GM12878 (cell line): ENCODE data around the gene COMMD1. TPM values are rescaled to one million over a fixed set of nuclear protein-coding genes. Genes with fewer than 3 reads are reported as not detected.
A peak's percentile ranks its signal among the peaks of the same experiment; 100 is the strongest.

ENCODE experiments used
- ATAC-seq: fragments of 200-7000 bp; cut with Tn5 transposase; 3 replicates; pipeline ENCODE4 v1.9.1; 2020; ENCODE audit warnings: mild to moderate bottlenecking, moderate library complexity
- BruUV-seq: library from RNA; stranded (reverse); fragments of 400-500 nt; replicated peaks from 2 replicates; lab custom pipeline; 2021; lab: Mats Ljungman, UMichigan
- CTCF ChIA-PET: fragments of 300-600 bp; sonication (Branson Sonifier 250); formaldehyde crosslinking; extraction: SDS; loops from one replicate; lab custom pipeline; 2021; ENCODE audit warnings: inconsistent platforms; lab: Yijun Ruan, JAX
- POLR2A ChIA-PET: fragments of 350-600 bp; formaldehyde crosslinking; extraction: SDS; loops from one replicate; lab custom pipeline; 2021; ENCODE audit warnings: inconsistent platforms; lab: Charles Lee
- RAD21 ChIA-PET: fragments of 300-600 bp; sonication (Branson Sonifier 250); formaldehyde crosslinking; loops from one replicate; lab custom pipeline; 2023; ENCODE audit warnings: antibody characterized with exemption; ENCODE audit not compliant: unreplicated experiment; lab: Charles Lee
- SMC1A ChIA-PET: fragments of 300-600 bp; sonication (Branson Sonifier 250); formaldehyde crosslinking; loops from one replicate; lab custom pipeline; 2023; ENCODE audit not compliant: unreplicated experiment, uncharacterized antibody; lab: Charles Lee
- DNase-seq: peaks from one replicate; pipeline ENCODE4 v3.0.0-alpha.2; 2011; ENCODE audit warnings: low read depth, low spot score
- FAIRE-seq: peaks from 3 replicates; lab custom pipeline; 2011; peaks lifted over from hg19 to GRCh38; lab: Jason Lieb, UNC
- H2AFZ ChIP-seq: 2 replicates; pipeline ENCODE4 v1.6.0; 2011; ENCODE audit warnings: low read depth, low read length, control low read depth; ENCODE audit not compliant: control insufficient read depth
- H3K27ac ChIP-seq: 2 replicates; pipeline ENCODE4 v1.5.1; 2011; ENCODE audit warnings: control low read depth; ENCODE audit not compliant: control insufficient read depth, insufficient read depth
- H3K27me3 ChIP-seq, 2 experiments: replicated peaks in 1 of 2; 2 replicates each; pipeline versions ENCODE4 v1.6.0 to v1.6.1; 2011; ENCODE audit warnings: low read length in 1 of 2; ENCODE audit not compliant: control insufficient read depth in 2 of 2, insufficient read depth in 2 of 2
- H3K36me3 ChIP-seq, 2 experiments: 2 replicates each; pipeline ENCODE4 v1.5.1; 2011; ENCODE audit warnings: low read length in 1 of 2; ENCODE audit not compliant: control insufficient read depth in 2 of 2, insufficient read depth in 2 of 2
- H3K4me1 ChIP-seq: 2 replicates; pipeline ENCODE4 v1.6.1; 2011; ENCODE audit warnings: mild to moderate bottlenecking, low read length, moderate library complexity, mixed read lengths; ENCODE audit not compliant: control insufficient read depth, insufficient read depth
- H3K4me2 ChIP-seq: 2 replicates; pipeline ENCODE4 v1.6.0; 2011; ENCODE audit warnings: control low read depth; ENCODE audit not compliant: control insufficient read depth, insufficient read depth
- H3K4me3 ChIP-seq: fragments of 200-600 bp; sonication (generic); 2 replicates; pipeline ENCODE4 v1.5.1; 2016
- H3K79me2 ChIP-seq: 2 replicates; pipeline ENCODE4 v1.6.0; 2011; ENCODE audit warnings: low read length; ENCODE audit not compliant: control insufficient read depth, insufficient read depth
- H3K9ac ChIP-seq: 2 replicates; pipeline ENCODE4 v1.8.0; 2011; ENCODE audit warnings: low read length, control low read depth, mixed read lengths; ENCODE audit not compliant: control insufficient read depth, insufficient read depth
- H3K9me3 ChIP-seq: replicated peaks from 3 replicates; pipeline ENCODE4 v1.5.1; 2011; ENCODE audit warnings: mild to moderate bottlenecking, low read length; ENCODE audit not compliant: control insufficient read depth, insufficient read depth
- H4K20me1 ChIP-seq: 2 replicates; pipeline ENCODE4 v1.6.0; 2011; ENCODE audit not compliant: control insufficient read depth, insufficient read depth
- MTA3 ChIP-seq: IDR thresholded peaks from 2 replicates; pipeline ENCODE4 v1.6.1; 2012; ENCODE audit warnings: low read length, inconsistent platforms, borderline replicate concordance
- SPI1 ChIP-seq: IDR thresholded peaks from 2 replicates; pipeline ENCODE4 v1.6.1; 2011; ENCODE audit warnings: low read depth, mild to moderate bottlenecking, low read length, moderate library complexity, borderline replicate concordance; ENCODE audit not compliant: insufficient read depth
- WGBS: methylation state at CpG from one replicate; pipeline ENCODE4 v1.1.6; 2016; ENCODE audit warnings: low lambda C conversion rate; ENCODE audit not compliant: insufficient replicate concordance, insufficient coverage; ENCODE audit errors: missing lambda C conversion rate; 5-methylcytosine and 5-hydroxymethylcytosine counted together
- in situ Hi-C: fragments of 300-500 bp; cut with MboI; formaldehyde crosslinking; loops from 9 replicates; pipeline ENCODE4 v1.14.3; 2018; ENCODE audit warnings: mixed read lengths
- intact Hi-C: fragments of 100-400 bp; cut with micrococcal nuclease; formaldehyde crosslinking; loops from one replicate; pipeline ENCODE4 v1.14.2; 2022; ENCODE audit not compliant: unreplicated experiment
- polyA plus RNA-seq, 11 experiments: library from polyadenylated mRNA; depleted of rRNA in 4 of 11; unstranded in 6 of 11; stranded (reverse) in 5 of 11; fragments of >200 nt; fragmentation: Nextera tagmentation in 4 of 11; fragmentation: Illumina TruSeq in 1 of 11; extraction: Ambion mirVana in 4 of 11; extraction: Trizol in 1 of 11; gene quantifications; 1 replicate in 1 of 11; 2 replicates in 10 of 11; pipeline versions ENCODE4 v1.2.1 to v1.2.3, GENCODE V29; 2011 to 2016; ENCODE audit warnings: inconsistent platforms in 2 of 11, missing spikeins in 2 of 11, low read depth in 1 of 11
- total RNA-seq, 4 experiments: library from RNA; depleted of rRNA in 3 of 4; stranded (reverse); fragments of >200 nt in 3 of 4; fragmentation: Illumina TruSeq in 1 of 4; extraction: Trizol in 1 of 4; gene quantifications; 2 replicates each; pipeline versions ENCODE4 v1.2.1 to v1.2.3, GENCODE V29; 2013 to 2021
- TF ChIP-seq, protein P1 (sequence below), 3 experiments: IDR thresholded peaks in 2 of 3; conservative IDR thresholded peaks in 1 of 3; 2 replicates each; pipeline ENCODE4 v1.5.1; 2011; ENCODE audit warnings: low read depth in 3 of 3, low read length in 3 of 3, mild to moderate bottlenecking in 3 of 3, control low read depth in 2 of 3, moderate library complexity in 2 of 3, inconsistent platforms in 1 of 3, mixed read lengths in 1 of 3; ENCODE audit not compliant: control insufficient read depth in 2 of 3, insufficient read depth in 1 of 3; ENCODE audit errors: extremely low read depth in 1 of 3

Gene COMMD1
- total and polyA plus RNA-seq, 10 of the 15 experiments (the other 5 are each of a cell fraction or from before 2014, with no cell fraction given), result 39.7 to 210 (median 53.7) TPM

DNA sequence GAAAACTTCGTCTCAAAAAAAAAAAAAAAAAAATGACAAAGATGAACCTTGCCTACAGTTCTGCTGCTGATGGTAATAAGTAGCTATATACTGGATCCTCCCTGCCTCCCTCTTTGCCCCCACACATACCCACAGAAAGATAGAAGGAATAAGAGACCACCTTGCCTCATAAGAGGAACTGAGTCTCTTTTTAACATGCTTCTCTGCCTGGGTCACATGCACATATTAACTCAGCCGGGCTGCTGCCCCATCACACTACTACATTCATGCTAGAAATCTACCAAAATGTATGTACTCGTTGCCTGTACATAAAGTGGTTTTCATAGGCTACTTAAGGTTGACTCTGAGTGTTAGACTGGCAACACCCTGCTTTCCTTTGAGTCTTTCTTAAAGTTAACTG, 211.5 kb downstream of the COMMD1 start:
- H3K4me1 ChIP-seq, result peaks cover 48% of the 10 kb centered on the region
- peak; percentile 33; the same call in 2 of the 3 replicates for ATAC-seq

More for the DNA sequence above, 211.5 kb downstream of the COMMD1 start:
- Histone ChIP-seq H3K4me2 (no peak overlapping the region), H3K79me2 (no peaks in the 10 kb centered on the region; the same call in 1 of the 2 replicates), H3K4me3 (no peak overlapping the region), H2AFZ (no peak overlapping the region), H4K20me1 (no peaks in the 10 kb centered on the region), H3K9me3 (no peaks in the 10 kb centered on the region), H3K9ac (no peak overlapping the region), H3K27me3 (no peaks in the 10 kb centered on the region), H3K36me3 (no peaks in the 10 kb centered on the region; a peak in 1 of 4 replicates), H3K27ac (no peak overlapping the region; the same call in 1 of the 2 replicates)
- FAIRE-seq (no peak), DNase-seq (no peak)
- ChIA-PET RAD21 (no interaction called here), CTCF (interaction anchor here (0.6 kb wide), 1 partner anchor 15 kb away, joined by 4 read pairs; no protein-coding TSS in a partner anchor), POLR2A (interaction anchor here (0.6 to 0.7 kb wide), 5 partner anchors 15 to 636 kb away, joined by 3 to 11 read pairs (median 4); no protein-coding TSS in a partner anchor), SMC1A (interaction anchor here (0.6 to 1.4 kb wide), 4 partner anchors 9 to 100 kb away, joined by 3 to 7 read pairs (median 4); no protein-coding TSS in a partner anchor)
- in situ Hi-C loops, result no loop called here
- 87% methylated on average over 3 of the region's 3 CpGs for WGBS
- TF ChIP-seq SPI1 (peak; percentile 55; the same call in 1 of the 2 replicates), MTA3 (no peak)
- TF ChIP-seq, protein P1, sequence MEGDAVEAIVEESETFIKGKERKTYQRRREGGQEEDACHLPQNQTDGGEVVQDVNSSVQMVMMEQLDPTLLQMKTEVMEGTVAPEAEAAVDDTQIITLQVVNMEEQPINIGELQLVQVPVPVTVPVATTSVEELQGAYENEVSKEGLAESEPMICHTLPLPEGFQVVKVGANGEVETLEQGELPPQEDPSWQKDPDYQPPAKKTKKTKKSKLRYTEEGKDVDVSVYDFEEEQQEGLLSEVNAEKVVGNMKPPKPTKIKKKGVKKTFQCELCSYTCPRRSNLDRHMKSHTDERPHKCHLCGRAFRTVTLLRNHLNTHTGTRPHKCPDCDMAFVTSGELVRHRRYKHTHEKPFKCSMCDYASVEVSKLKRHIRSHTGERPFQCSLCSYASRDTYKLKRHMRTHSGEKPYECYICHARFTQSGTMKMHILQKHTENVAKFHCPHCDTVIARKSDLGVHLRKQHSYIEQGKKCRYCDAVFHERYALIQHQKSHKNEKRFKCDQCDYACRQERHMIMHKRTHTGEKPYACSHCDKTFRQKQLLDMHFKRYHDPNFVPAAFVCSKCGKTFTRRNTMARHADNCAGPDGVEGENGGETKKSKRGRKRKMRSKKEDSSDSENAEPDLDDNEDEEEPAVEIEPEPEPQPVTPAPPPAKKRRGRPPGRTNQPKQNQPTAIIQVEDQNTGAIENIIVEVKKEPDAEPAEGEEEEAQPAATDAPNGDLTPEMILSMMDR (IDR thresholded peaks at IDR 0.05 in 2 of 3, conservative IDR thresholded peaks at IDR 0.05 in 1 of 3; ENCODE audit: control insufficient read depth in 2 of 3, extremely low read depth in 1 of 3, insufficient read depth in 1 of 3, low read depth in 3 of 3, low read length in 3 of 3), result no peak
- BruUV-seq, result no TSS peak
- intact Hi-C loops, result no loop called here
